Breast epithelium (tissue), 3 donors: ENCODE data around the gene CCDC171.

ENCODE experiments used
- POLR2A ChIP-seq: fragments of 450-650 bp; IDR thresholded peaks from one replicate; pipeline ENCODE4 v1.6.1; 2016; ENCODE audit warnings: antibody characterized with exemption, mild to moderate bottlenecking, moderate library complexity
- POLR2AphosphoS5 ChIP-seq, 3 donors: sonication (generic); formaldehyde crosslinking; IDR thresholded peaks; one replicate each; pipeline ENCODE4 v1.6.1; 2017; ENCODE audit warnings: antibody characterized with exemption in 3 of 3
- TF ChIP-seq, protein P1 (sequence below), 3 donors: fragments of 450-650 bp; IDR thresholded peaks; one replicate each; pipeline ENCODE4 v1.5.1; 2016 to 2017; ENCODE audit warnings: antibody characterized with exemption in 3 of 3, mild to moderate bottlenecking in 3 of 3, moderate library complexity in 3 of 3

- TF ChIP-seq, protein P1, sequence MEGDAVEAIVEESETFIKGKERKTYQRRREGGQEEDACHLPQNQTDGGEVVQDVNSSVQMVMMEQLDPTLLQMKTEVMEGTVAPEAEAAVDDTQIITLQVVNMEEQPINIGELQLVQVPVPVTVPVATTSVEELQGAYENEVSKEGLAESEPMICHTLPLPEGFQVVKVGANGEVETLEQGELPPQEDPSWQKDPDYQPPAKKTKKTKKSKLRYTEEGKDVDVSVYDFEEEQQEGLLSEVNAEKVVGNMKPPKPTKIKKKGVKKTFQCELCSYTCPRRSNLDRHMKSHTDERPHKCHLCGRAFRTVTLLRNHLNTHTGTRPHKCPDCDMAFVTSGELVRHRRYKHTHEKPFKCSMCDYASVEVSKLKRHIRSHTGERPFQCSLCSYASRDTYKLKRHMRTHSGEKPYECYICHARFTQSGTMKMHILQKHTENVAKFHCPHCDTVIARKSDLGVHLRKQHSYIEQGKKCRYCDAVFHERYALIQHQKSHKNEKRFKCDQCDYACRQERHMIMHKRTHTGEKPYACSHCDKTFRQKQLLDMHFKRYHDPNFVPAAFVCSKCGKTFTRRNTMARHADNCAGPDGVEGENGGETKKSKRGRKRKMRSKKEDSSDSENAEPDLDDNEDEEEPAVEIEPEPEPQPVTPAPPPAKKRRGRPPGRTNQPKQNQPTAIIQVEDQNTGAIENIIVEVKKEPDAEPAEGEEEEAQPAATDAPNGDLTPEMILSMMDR (IDR thresholded peaks at IDR 0.05), result no peak
- TF ChIP-seq POLR2AphosphoS5 (IDR thresholded peaks at IDR 0.05) (no peak), POLR2A (no peak)
Observed at GRCh38 chr9:15505921-15506320, 46.9 kb upstream of the CCDC171 start.
